GM21737 (cell line): Measurements from ENCODE around the gene CHRD.

Experiments
- ATAC-seq: cut with Tn5 transposase; IDR thresholded peaks from one replicate; pipeline ENCODE4 v1.9.1; 2021; ENCODE audit warnings: mild to moderate bottlenecking, moderate library complexity; ENCODE audit not compliant: unreplicated experiment

Gene CHRD

GRCh38 chr3:184346480-184347190, 33.2 kb upstream of the CHRD start:
- ATAC-seq: no peak

GRCh38 chr3:184347321-184348056, 32.4 kb upstream of the CHRD start:
- no peak for ATAC-seq

GRCh38 chr3:184348057-184348382, 31.8 kb upstream of the CHRD start:
- ATAC-seq: no peak

GRCh38 chr3:184349563-184350470, 30.0 kb upstream of the CHRD start:
- no peak for ATAC-seq

GRCh38 chr3:184350618-184351017, 29.2 kb upstream of the CHRD start:
- ATAC-seq: no peak

GRCh38 chr3:184351511-184352148, 28.2 kb upstream of the CHRD start:
- ATAC-seq: no peak

GRCh38 chr3:184352149-184352785, 27.6 kb upstream of the CHRD start:
- ATAC-seq: no peak

GRCh38 chr3:184352897-184353545, 26.8 kb upstream of the CHRD start:
- ATAC-seq: no peak

- ATAC-seq: no peak
These were observed 26.3 kb upstream of the CHRD start for GRCh38 chr3:184353546-184353941.

- no peak for ATAC-seq
These were observed 25.6 kb upstream of the CHRD start for GRCh38 chr3:184354121-184354728.

GRCh38 chr3:184354754-184355153, 25.1 kb upstream of the CHRD start:
- ATAC-seq: no peak

GRCh38 chr3:184355261-184356040, 24.4 kb upstream of the CHRD start:
- no peak for ATAC-seq

- ATAC-seq: no peak
These were observed 22.4 kb upstream of the CHRD start for GRCh38 chr3:184357248-184358123.

GRCh38 chr3:184358124-184358767, 21.6 kb upstream of the CHRD start:
- ATAC-seq: no peak

GRCh38 chr3:184358921-184359350, 20.9 kb upstream of the CHRD start:
- ATAC-seq: no peak

GRCh38 chr3:184359610-184360009, 20.2 kb upstream of the CHRD start:
- ATAC-seq: no peak
